Upper lobe of left lung (tissue), 4 donors: ENCODE data around the gene DPP10.

Source experiments
- POLR2A ChIP-seq, 4 donors: fragments of 450-650 bp; IDR thresholded peaks; one replicate each; pipeline ENCODE4 v1.5.1; 2016 to 2017; ENCODE audit warnings: antibody characterized with exemption in 4 of 4, mild to moderate bottlenecking in 2 of 4
- POLR2AphosphoS5 ChIP-seq, 2 donors: sonication (generic); formaldehyde crosslinking; IDR thresholded peaks; one replicate each; pipeline ENCODE4 v1.5.1; 2017; ENCODE audit warnings: antibody characterized with exemption in 2 of 2
- TF ChIP-seq, protein P1 (sequence below), 6 experiments: fragments of 450-650 bp in 4 of 6; fragments of 200-600 bp in 2 of 6; sonication (generic) in 2 of 6; IDR thresholded peaks; one replicate each; pipeline ENCODE4 v1.5.1; 2016 to 2019; ENCODE audit warnings: antibody characterized with exemption in 6 of 6

DNA sequence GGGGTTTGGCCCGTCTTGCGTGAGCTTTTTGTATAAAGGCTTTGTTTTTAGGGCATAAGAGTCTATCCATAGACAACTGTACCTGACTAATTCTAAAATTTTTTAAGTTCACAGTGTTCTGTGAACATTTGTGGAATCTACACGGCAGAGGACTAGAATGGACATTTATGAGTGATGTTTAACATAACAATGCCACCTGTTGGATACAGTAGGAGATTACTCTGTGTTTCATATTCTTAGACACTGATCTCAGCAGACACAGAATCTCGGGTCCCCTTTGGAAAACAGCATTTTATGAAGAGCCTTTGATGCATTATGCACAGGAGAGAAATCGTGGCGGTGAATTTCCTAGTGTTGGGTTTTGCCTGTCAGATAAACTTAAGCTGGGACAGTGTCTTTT lies 752.2 kb downstream of the DPP10 start:
- TF ChIP-seq, protein P1, sequence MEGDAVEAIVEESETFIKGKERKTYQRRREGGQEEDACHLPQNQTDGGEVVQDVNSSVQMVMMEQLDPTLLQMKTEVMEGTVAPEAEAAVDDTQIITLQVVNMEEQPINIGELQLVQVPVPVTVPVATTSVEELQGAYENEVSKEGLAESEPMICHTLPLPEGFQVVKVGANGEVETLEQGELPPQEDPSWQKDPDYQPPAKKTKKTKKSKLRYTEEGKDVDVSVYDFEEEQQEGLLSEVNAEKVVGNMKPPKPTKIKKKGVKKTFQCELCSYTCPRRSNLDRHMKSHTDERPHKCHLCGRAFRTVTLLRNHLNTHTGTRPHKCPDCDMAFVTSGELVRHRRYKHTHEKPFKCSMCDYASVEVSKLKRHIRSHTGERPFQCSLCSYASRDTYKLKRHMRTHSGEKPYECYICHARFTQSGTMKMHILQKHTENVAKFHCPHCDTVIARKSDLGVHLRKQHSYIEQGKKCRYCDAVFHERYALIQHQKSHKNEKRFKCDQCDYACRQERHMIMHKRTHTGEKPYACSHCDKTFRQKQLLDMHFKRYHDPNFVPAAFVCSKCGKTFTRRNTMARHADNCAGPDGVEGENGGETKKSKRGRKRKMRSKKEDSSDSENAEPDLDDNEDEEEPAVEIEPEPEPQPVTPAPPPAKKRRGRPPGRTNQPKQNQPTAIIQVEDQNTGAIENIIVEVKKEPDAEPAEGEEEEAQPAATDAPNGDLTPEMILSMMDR (IDR thresholded peaks at IDR 0.05) = no peak
- TF ChIP-seq POLR2A (IDR thresholded peaks at IDR 0.05) = no peak
- TF ChIP-seq POLR2AphosphoS5 (IDR thresholded peaks at IDR 0.05) = no peak
